ENCODE data around the gene BRF1. TPM values are rescaled to one million over a fixed set of nuclear protein-coding genes. Genes with fewer than 3 reads are reported as not detected.

The BRF1 gene
- total RNA-seq, 1 donor from 2014 or later: 51.1 TPM

GRCh38 chr14:105203701-105204100 is 97.1 kb downstream of the BRF1 start:
- Mint-ChIP-seq H3K27ac (ENCODE audit: unreplicated experiment) (no peak overlapping the region), H3K27me3 (ENCODE audit: low read depth) (peaks cover 18% of the 10 kb centered on the region), H3K36me3 (ENCODE audit: low read depth) (no peaks in the 10 kb centered on the region), H3K9me3 (no peaks in the 10 kb centered on the region), H3K4me3 (no peak overlapping the region), H3K4me1 (peaks cover 8% of the 10 kb centered on the region)
- no peak for TF ChIP-seq CTCF (conservative IDR thresholded peaks at IDR 0.05)
- no peak for DNase-seq (ENCODE audit: low read depth, low spot score)

- Mint-ChIP-seq H3K9me3 (no peaks in the 10 kb centered on the region), H3K27me3 (ENCODE audit: low read depth) (peaks cover 21% of the 10 kb centered on the region), H3K4me3 (no peak overlapping the region), H3K36me3 (ENCODE audit: low read depth) (no peaks in the 10 kb centered on the region), H3K4me1 (peaks cover 8% of the 10 kb centered on the region), H3K27ac (ENCODE audit: unreplicated experiment) (no peak overlapping the region)
- DNase-seq (ENCODE audit: low read depth, low spot score): peak; percentile 85
- TF ChIP-seq CTCF (conservative IDR thresholded peaks at IDR 0.05): peak; percentile 94
Observed at GRCh38 chr14:105203057-105203531, 97.7 kb downstream of the BRF1 start.

- Mint-ChIP-seq H3K4me1 (peaks cover 8% of the 10 kb centered on the region), H3K27ac (ENCODE audit: unreplicated experiment) (no peak overlapping the region), H3K36me3 (ENCODE audit: low read depth) (no peaks in the 10 kb centered on the region), H3K27me3 (ENCODE audit: low read depth) (peaks cover 21% of the 10 kb centered on the region), H3K9me3 (no peaks in the 10 kb centered on the region), H3K4me3 (peak overlapping the region; percentile 44)
- no peak for DNase-seq (ENCODE audit: low read depth, low spot score)
- TF ChIP-seq CTCF (conservative IDR thresholded peaks at IDR 0.05): no peak
Observed at GRCh38 chr14:105201925-105202513, 98.8 kb downstream of the BRF1 start.

- no peak for TF ChIP-seq CTCF (conservative IDR thresholded peaks at IDR 0.05)
- peaks cover 8% of the 10 kb centered on the region for H3K4me1 Mint-ChIP-seq
- H3K27me3 Mint-ChIP-seq (ENCODE audit: low read depth): peaks cover 21% of the 10 kb centered on the region
- peak overlapping the region; percentile 44 for H3K4me3 Mint-ChIP-seq
- no peak for DNase-seq (ENCODE audit: low read depth, low spot score)
- no peaks in the 10 kb centered on the region for H3K36me3 Mint-ChIP-seq (ENCODE audit: low read depth)
- H3K27ac Mint-ChIP-seq (ENCODE audit: unreplicated experiment): no peak overlapping the region
- no peaks in the 10 kb centered on the region for H3K9me3 Mint-ChIP-seq
Observed at GRCh38 chr14:105201156-105201924, 99.5 kb downstream of the BRF1 start.

- Mint-ChIP-seq H3K4me3 (peak overlapping the region; percentile 23), H3K27me3 (ENCODE audit: low read depth) (peaks cover 21% of the 10 kb centered on the region), H3K9me3 (no peaks in the 10 kb centered on the region), H3K36me3 (ENCODE audit: low read depth) (no peaks in the 10 kb centered on the region), H3K4me1 (peaks cover 11% of the 10 kb centered on the region), H3K27ac (ENCODE audit: unreplicated experiment) (no peak overlapping the region)
- no peak for TF ChIP-seq CTCF (conservative IDR thresholded peaks at IDR 0.05)
- DNase-seq (ENCODE audit: low read depth, low spot score): no peak
Observed at GRCh38 chr14:105200641-105201040, 100.2 kb downstream of the BRF1 start.
